GM19452 (cell line): Measurements from ENCODE around the gene VPS8.
"Not testable (repeated sequence)": the region's sequence is repeated elsewhere in the genome, so short reads cannot be mapped to it uniquely, and the experiment has no call there.

Experiments
- ATAC-seq: cut with Tn5 transposase; IDR thresholded peaks from one replicate; pipeline ENCODE4 v1.9.1; 2021; ENCODE audit not compliant: unreplicated experiment

VPS8 gene

DNA sequence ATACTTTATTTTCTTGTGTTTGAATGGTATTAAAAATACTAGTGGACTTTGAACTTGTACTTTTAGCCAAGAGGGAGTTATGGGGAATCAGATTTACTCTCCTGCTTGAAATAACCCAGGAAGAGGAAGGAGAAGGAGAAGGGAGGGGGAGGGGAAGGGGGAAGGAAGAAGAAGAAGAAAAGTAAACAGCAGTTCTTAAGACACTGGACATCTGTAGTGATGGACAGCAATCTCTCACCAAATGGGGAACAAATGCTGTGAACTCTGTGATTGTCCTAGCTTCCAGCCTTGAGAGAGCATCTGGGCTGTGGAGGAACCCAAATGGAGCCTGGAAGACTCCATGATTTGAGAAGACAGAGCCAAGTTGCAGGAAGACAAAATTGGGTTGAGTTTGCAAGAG lies 52.0 kb downstream of the VPS8 start:
- ATAC-seq = no peak

DNA sequence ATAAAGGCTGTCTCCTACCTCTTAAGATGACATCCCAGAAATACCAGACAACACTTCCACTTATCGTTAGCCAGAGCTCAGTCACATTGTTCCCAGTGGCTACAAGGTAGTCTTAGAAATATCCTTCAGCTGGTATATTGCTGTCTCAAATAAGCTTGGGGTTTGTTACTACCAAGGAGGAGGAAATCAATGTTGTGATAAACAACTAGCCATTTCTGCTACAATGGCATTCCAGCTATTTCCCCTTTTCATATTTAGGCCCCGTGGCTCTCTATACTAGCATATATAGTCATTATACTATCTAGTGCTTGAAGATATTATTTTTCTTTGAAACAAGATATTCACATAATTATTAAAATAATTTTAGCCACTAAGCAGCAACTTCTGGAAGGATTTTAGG lies 56.5 kb downstream of the VPS8 start:
- no peak for ATAC-seq

DNA sequence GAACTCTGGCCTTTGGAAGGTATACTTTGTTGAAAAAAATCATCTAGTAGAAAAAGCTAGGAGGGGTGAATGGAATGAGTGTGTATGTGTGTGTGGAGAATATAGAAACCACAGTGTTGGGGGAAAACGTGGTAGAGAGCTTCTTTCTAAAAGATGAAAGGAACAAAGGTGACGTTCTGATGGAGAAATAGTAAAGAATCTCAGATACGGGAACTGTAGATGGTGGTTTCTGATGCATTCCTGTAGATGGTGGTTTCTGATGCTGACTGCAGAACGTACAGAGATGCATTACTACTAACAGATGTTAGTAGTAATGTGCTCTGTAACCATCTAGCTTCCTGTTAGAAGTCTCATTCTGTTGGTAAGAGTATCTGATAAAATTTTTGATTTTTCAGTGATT lies 60.2 kb downstream of the VPS8 start:
- no peak for ATAC-seq

DNA sequence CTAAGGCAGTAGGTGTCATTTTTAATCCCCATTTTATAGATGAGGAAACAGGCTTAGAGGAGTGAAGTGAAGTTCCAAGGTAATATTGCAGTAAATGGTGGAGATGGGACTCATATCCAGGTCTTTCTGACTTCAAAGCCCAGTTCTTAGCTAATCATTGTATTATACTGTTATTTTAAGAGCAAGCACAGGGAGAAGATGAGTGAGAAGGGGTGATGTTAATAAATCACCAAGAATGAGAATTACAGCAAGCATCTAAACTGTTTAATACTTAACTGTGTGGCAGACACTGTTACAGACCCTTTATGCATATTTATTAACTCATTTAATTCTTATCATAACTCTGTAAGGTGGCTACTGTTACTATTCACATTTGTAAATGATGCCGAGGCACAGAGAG lies 61.2 kb downstream of the VPS8 start:
- no peak for ATAC-seq

DNA sequence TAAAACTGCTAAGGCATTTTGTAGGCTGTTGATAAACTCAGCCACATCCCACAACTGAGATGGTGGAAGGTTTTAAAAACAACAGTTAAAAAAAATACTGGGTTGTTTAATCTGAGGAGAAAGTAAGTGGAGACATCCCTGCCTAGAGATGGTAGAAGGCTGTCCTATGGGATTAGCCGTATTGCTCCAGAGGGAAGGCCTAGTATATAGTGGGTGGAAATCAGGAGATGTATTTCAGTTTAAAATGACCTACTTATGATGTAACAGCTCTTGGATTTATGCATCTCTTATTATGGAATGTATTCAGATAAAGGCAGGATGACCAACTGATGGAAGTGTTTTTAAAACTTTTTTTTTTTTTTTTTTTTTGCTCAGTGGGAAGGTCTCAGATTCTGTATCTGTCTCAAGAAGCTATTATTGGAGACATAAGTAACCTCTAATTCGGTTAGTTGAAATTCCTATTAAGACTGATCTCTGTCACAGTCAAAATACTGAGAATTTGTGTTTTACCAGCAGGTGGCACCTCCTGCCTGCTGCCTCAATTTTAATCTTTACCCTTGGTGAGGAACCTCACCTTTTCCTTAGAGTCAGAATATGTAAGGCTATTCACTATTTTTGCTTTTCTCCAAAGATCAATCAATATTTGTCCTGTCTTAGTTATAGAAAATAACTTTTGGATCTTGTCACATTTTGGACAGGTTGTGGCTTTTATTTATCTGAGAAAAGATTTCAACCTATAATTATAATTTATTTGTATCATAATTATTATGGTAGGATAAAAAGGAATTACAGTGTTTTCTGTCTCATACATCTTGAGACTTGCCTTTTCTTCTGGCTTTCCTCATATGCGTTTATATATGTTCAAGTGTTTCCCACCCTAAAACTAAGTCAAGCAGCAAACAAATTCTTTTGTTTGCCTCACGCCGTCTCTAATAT lies 63.0 kb downstream of the VPS8 start:
- no peak for ATAC-seq

DNA sequence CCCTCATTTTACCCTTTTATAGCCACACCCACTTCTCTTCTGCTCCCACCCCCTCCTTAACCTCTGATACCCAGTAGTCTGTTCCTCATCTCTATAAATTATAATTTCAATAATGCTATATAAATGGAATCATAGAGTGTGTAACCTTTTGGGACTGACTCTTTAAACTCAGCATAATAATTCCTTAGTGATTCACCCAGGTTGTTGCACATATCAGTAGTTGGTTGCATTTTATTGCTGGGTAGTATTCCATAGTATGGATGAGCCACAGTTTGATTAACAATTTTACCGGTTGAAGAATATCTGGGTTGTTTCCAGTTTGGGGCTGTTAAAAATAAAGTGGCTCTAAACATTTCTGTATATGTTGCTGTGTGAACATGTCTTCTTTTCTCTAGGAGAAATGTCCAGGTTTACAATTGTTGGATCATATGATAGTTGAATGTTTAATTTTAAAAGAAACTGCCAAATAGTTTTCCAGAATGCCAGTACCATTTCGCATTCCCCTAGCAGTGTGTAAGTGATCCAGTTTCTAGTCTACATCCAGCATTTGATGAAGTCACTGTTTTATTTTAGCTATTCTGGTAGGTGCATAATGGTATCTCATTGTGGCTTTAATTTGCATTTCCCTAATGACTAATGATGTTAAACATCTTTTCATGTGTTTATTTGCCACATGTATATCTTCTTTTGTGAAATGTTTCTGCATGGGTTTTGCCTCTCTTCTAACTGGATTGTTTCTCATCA lies 68.5 kb downstream of the VPS8 start:
- no peak for ATAC-seq

DNA sequence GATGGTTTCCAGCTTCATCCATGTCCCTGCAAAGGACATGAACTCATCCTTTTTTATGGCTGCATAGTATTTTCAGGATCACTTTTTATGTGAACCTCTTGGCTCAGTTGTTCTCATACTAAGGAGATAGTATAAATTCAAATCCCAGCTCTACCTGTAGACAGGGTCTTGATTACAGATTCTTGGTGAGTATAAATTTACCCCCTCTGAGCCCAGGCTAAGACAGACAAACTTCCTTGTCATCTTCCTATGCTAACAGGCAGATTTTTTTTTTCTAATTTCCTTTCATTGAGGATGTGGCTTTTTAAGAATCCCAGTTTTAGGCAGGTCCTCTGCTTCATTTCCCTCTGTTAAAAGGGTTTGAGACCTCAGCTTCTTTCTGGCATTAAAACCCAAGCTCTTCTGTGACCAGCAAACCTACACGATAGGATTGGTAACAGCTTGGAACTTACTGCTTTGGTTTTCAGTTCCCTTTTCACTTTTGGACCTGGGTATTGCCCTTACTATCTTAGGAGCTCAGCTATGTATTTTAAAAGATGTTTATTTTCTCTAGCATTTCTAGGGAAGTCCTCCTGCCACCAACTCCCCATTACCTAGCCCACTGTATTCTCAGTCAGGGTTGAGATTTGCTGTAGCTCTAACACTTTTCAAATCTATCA lies 72.5 kb downstream of the VPS8 start:
- ATAC-seq = peak; percentile 96

DNA sequence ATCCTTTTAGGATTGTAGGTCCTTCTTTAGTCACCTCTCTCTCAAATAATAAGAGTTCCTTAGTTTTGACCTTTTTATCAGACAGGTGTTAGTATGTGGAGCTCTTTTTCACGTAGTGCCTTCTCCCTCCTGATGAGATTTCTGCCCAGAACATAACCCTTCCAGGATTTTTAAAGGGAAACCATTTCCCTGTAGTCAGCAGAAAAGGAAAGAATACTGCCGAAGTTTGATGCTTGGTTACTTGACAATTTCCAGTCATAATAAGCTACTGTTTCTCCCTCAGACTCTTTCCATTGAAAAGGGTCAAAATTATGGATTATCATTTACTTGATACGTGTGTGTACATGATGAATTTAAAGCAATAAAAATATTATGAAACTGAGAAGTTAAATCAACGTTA lies 73.1 kb downstream of the VPS8 start:
- no peak for ATAC-seq

DNA sequence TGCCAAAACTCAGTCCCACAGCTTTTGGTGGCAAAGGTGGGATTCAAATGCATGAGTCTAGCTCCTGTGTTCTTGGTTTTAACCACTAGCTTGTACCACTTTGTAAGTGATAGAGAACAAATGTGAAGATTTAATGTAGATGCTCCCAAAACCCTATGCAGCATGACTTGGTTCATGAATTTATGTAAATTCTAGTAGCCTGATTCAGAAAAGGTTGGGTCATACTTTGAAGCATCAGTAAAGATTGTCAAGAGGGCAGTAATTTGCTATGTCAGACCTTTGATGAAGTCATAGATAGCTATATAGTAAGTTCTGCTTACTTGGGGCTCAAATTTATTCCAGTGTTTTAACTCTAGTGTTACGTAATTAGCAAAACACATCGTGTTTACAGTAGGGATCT lies 75.6 kb downstream of the VPS8 start:
- ATAC-seq = no peak

DNA sequence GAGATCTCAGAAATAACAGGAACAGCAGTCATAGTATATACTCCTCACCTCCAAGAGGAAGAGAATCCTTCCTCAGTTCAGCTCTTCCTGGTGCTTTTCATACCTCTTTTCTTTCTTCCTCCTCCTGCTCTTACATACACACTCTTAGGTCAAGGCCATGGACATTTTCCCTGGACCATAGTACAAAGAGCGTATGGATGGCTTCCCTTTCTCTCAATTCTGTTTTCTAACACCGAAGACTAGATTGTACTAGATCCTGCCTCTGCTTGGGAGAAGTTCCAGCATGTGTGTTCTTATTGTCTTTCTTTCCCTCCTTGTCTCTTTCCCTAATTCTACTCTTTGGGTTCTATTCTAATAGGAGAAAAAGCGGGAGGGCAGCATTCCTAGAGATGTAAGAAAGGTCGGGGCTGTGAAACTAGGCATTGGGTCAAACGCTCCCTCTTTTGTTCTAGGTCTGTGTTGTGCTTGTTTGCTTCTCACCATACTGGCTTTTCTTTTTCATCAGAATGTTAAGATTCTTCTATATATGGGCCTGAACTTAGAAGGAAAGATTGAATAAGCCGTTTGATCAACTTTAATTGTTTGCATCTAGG lies 77.4 kb downstream of the VPS8 start:
- ATAC-seq = no peak

DNA sequence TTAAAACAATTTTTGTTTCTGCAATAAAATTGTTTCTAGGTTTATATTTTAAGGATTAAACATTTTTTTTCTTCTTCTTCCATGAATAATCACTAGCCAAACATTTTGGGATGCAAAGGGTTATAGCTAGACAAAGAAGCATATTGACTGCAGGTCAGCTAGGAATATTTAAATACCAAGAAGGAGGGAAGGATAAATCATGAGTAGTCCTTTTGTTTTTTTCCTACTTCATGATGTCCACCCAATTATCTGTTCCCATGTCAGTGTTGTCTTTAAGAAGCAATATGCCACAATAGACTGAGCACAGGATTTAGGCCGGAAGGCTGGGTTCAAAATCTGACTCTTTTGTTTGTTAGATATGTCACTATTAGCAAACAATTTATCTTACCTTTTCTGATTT lies 82.1 kb downstream of the VPS8 start:
- ATAC-seq = no peak

DNA sequence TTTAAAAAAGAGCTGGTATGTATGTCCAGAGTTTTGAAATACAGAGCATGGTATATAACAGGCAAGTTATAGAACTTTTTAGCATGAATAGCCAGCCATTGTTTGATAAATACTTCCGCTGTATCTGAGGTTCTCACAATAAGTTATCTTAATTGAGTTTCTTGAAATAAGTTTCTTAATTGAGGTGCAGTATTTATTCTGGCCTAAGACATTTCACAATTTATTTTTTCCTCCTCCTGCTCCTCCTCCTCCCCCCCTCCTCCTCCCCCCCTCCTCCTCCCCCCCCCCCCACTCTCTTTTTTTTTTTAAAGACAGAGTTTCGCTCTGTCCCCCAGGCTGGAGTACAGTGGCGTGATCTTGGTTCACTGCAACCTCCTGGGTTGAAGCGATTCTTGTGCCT lies 83.4 kb downstream of the VPS8 start:
- ATAC-seq = no peak

DNA sequence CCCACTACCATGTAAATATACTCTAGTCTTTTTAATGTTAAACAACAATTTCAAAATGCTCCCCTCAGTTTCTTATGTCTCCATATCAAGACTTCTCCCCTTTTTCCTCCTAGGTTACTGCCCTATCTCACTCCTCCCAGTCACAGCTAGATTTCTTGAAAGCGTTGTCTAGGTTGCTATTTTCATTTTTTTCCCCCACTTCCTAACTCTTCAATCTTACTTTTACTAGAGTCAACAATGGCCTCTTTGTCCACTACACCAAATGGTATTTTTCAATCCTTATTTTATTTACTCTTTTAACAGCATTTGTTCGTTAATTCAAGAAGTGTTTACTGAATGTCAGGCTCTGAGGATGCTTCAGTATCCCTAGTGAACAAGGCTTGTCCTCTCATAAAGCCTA lies 84.4 kb downstream of the VPS8 start:
- no peak for ATAC-seq

DNA sequence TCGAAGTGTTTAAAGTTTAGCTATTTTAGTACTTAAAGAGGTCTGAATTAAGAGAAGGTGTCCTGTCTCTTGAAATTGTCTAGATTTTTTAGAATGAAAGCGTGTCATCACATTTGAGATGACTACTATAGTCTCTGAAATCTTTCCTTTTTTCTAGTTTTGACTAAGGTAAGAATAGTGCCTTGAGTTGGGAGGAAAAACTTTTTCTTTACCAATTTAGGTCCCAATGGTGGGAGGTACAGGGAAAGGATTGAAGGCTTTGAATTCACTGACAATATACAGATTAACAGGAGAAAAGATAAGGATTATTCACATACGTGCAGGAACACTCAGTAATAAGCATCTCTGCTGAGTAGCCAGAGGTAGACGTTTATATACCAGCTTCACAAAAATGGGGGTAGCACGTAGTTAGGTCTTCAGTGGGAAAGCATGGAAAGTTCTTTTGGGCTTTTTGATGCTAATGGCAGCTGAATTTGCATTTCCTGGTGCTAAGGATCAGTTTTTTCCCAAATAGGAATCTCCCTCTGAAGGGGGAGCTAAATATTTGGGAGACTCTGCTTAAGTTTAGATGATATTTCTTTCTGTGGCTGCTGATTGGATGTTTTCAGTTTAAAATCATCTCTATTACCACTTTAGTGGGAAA lies 88.1 kb downstream of the VPS8 start:
- no peak for ATAC-seq

DNA sequence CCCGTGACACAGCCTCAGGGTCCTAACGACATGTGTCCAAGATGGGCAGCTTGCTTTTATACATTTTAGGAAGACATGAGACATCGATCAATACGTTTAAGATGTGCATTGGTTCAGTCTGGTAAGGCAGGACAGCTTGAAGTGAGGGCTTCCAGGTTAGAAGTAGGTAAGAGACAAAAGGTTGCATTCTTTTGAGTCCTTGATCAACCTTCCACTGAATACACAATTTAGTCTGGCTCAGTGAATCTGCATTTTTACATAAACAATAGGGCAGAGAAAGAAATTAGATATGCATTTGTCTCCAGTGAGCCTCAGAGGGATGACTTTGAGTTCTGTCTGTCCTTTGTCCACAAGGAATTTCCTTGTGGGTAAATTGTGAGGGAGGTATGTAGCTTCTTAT lies 95.1 kb downstream of the VPS8 start:
- ATAC-seq = not testable (repeated sequence)

DNA sequence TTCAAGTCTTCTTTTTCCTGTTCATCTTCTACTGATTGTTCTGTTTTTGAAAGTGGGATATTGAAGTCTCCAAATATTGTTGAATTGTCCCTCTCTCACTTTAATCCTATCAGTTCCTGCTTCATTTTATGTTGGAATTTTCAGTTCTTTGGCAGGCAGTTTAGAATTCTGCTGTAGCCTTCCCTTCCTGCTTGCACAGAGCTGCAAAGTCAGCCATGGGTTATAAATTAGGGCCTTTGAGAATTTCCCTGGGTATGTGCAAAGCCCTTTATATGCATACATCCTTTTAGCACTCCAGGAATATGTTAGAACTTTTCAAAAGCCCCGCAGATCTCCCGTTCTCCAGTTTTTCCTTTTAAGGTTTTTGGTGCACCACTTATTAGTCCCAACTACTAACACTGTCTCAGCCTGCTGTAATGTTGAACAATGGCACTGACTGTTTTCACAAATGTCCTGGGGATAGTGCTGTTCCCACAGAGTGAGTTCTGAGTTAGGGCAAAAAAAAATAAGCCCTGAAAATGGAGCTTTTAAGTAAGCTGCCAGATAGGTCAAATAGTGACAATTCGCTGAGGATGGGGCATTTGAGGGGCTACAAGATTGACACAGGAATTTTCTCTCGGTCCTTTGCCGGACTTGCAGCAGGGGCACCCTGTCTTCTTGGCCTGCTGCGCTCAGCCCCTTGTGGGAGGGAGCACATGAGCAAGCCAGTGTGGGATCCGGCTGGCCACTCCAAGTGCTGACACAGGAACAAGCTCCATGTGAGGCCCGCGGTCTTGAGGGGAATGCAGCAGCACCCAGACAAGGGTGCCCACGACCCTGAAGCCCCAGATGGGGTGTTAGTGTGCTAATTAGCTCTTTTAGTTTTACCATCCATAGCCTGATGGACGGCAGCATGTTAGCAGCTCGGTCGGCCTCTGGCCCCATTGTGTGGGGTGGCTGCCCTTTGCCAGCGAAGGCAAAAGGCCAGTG lies 96.0 kb downstream of the VPS8 start:
- no peak for ATAC-seq

DNA sequence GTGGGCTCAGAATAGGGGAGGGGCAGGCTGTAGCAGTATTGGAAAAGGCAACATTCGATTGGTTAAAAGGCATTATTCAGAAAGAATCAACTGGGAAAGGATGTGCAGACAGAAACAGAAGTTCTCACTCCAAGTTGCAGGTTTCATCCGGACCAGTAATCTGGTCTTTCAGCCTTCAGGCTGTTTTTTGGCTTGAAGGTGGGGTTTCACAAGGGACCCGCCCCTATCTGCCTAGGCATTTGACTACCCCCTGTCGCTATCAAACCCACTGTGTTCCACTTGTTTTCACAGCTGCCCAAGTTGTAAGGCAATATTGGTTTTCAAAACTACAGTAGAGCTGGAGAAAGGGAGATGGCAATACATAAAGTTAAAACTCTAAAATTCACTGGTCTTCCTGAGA lies 96.9 kb downstream of the VPS8 start:
- ATAC-seq = no peak

DNA sequence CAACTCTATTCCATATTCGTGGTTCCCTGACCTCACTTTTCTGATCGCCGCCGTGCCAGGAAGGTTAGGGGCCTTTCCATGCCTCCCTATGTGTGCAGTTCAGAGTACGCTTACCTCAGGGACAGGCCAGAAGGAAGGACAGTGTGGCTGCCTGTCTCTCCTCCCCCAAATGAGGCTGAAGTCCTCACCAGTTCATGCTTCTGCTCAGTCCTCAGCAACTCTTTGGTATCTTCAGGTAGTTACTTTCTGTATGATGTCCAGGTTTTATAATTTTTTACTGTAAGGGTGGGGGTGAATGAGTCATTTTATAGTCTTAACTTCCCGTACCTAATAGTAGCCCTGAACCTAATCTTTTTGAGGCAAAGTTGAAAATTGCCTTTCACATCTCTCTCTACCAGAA lies 98.7 kb downstream of the VPS8 start:
- no peak for ATAC-seq

DNA sequence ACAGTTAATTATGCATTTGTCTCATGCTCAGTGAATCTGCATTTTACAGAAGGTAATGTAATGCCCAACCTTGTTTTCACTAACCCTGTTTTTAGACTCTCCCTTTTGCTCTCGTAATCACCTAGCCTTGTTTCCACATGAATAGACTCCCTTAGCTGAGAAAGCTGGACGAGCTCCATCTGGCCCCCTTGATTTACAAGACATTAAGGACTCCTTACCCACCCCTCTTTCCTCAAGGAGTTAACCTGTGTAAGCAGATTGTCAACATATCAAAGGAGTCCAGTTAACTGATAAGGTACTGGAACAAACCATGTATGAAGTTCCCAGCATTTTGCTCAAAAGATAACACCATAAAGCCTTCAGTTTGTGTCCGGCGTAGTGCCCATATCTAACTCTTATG lies 99.6 kb downstream of the VPS8 start:
- ATAC-seq = no peak

DNA sequence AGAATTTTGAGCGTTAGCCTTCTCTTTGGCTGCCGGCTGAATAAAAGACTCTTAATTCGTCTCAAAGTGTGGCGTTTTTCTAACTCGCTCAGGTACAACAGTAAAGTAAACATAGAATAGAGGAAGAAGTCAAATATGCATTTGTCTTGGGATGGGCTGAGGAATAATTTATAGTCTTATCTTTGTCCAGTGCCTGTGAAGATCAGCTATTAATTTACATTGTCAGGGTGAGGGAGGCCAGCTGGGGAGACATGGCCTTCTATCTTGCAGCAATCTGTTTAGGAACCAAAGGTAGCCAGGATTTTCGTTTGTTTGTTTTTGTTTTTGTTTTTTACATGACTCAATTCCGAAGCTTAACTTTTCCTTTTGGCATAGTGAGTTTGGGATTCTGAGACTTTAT lies 100.2 kb downstream of the VPS8 start:
- ATAC-seq = no peak
